HG03103 (cell line): ENCODE results near the gene SCUBE3.

Experiments used
- ATAC-seq: cut with Tn5 transposase; IDR thresholded peaks from one replicate; pipeline ENCODE4 v1.9.1; 2021; ENCODE audit warnings: low read depth; ENCODE audit not compliant: unreplicated experiment

SCUBE3 gene

DNA sequence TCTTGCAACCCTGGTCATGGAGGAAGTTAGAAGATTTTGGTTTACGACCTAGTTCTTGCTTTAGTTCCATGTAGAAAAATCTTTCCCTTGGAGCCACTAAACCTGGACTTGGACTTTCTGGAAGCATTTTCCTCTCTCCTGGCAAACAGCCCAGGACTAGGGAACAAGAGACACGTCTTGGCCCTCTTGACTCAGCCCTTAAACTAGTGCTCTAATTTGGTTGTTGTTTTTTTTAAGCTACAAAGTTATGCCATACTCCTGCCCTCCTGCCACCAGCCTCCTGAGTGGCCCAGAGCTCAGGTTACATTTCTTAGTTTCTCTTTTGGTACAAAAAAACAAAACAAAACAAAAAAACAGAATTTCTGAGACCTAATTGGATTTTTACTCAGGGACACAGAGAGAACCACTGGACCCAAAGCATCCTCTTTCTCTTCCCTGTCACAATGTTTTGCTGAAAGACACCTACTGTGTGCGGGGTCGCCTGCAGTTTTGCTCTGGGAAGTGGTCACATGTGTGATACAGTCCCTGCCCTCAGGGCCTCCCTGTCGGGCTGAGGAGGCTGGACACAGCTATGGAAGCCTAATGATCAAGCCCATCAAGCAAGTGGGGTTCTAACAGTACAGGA is 32.3 kb upstream of the SCUBE3 start:
- ATAC-seq, result no peak

DNA sequence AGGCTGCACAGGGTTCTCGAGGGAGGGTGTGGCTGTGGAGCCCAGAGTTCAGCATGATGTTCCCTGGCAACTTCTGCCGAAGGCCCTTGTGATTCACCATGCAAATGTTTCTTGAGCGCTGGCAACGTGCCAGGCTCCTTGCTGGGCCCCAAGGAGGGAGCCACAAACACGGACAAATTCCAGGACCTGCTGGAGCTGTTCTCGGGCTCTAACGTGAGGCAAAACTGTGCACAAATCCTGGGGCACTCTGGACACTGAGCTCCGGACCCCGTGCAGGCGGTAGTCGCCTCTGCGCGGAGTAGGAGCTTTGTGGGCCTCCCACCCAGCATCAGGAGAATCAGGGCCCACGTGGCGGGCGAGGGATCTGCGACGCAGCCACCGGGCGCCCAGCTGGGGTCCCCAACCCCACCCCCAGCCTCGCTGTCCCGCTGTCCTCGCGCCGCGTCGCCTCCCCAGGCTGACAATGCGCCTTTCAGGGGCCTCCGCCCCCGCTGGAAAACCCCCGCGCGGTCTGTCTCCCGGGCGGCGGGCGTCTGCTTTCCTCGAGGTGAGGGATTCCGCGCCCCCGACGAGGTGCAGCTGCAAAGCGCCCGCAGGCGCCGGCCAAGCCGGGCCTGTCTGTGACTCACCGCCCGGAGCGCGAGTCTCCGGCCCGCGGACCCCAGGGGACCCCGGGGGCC is 31.7 kb upstream of the SCUBE3 start:
- no peak for ATAC-seq

DNA sequence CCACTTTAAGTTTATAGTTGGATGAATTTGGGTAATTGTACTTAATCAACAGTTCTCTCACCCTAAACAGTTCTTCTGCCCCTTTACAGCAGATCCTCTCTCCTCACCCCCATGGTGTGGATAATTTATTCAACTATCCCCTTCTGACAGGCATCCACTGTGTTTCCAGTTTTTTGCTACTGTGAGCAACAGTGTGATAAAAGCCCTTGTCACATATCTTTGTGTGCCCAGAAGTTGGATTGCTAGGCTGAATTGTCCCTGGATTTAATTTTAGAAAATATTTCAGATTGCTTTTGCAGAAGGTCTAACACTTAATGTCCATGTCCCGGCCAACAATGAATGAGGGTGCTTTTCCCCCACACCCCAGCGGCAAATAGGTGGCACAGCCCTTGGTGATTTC is 30.5 kb upstream of the SCUBE3 start:
- no peak for ATAC-seq

DNA sequence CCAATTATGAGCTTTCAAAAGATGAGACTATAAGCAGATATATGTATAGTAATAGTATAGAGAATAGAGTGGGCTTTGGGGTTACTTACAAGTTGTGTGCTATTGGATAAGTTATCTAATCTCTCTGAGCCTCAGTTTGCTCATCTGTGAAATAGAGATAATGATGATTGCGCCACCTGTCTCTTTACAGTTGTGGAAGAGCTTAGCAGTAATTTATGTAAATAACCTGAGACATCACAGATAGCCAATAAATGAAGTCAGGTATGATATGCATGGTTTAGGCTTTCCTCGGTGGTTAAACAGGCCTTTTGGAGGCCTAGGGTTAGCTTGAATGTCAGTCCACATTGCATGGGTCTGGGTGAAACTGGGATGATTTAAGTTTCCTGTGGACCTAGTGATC is 29.8 kb upstream of the SCUBE3 start:
- ATAC-seq, result no peak

DNA sequence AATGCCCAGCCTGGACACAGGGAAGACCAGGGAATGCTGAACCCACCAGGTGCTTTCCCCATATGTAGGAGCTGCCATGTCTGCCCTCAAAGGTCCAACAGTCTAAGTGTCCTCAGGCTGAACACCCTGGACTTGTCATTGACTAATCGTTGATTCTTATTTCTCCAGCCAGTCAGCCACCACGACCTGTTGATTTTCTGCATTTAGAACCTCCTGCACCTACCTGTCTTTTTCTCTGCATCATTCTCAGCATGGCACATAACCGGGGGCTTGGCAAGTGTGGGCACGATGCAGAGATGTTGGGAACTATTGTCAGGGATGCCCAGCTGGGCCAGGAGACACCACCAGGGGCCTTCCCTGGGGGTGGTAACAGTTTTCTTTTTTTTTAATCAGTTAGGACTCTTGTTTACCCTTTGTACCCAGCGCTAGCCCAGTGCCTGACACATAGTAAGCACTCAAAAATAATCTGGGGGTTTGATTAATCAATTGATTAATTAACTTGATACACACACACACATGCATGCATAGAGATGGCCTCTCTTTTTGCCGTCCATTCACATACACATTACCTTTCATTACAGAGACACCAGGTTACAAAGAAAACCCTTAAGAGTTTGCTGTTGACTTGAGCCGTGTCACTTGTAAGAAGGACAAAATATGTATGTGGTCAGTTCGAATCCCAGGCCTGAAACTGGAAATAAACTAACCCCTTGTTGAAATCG is 29.0 kb upstream of the SCUBE3 start:
- ATAC-seq, result no peak

DNA sequence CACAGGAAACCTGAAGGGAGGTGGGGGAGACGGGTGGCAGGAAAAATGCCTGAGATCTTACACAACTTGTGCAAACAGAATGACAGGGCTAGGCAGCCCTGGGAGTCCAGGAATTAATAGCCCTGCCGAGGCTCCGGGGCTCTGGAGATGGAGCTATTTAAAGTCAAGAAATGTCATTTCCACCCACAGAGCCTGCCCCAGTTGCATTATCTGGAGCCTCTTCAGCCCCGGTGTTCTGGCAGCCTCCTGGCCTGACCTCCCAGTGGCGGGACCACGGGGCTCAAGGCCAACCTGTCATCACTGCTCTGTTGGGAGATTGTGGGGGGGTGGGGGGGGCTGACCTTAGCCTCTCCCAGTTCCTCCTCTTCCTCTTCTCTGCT is 28.5 kb upstream of the SCUBE3 start:
- ATAC-seq, result no peak

DNA sequence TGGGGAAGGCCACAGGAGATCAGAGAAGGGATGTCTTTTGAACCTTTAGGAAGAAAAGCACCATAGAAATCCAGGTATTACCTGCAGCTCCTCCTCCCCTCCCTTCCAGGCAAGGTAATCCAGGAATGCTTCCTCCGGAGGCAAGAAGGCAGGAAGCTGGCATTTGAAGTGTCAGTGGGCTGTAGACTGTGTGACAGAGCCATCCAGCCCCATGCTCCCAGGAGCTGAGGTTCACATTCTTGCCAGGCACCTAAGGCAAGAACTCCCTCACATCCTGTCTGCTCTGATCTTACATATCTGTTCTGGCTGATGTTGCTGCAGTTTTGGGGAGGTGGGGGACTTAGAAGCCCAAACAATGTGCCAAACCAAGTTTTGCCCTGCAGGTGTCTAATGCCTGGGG is 27.8 kb upstream of the SCUBE3 start:
- no peak for ATAC-seq

DNA sequence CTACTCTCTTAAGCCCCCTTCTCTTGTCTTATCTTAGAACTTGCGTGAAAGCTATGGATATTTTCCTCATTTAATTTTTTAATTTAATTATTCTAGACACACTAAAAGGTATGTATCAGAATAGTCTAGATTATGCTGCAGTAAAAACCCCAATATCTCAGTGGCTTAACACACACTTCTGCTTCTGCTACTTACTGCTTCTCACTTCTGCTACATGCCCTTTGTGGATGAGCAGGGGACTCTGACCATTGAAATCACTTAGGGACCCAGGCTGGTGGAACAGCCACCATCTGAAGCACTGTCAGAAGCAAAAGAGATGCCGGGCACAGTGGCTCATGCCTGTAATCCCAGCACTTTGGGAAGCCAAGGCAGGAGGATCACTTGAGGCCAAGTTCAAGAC is 27.2 kb upstream of the SCUBE3 start:
- ATAC-seq, result no peak

DNA sequence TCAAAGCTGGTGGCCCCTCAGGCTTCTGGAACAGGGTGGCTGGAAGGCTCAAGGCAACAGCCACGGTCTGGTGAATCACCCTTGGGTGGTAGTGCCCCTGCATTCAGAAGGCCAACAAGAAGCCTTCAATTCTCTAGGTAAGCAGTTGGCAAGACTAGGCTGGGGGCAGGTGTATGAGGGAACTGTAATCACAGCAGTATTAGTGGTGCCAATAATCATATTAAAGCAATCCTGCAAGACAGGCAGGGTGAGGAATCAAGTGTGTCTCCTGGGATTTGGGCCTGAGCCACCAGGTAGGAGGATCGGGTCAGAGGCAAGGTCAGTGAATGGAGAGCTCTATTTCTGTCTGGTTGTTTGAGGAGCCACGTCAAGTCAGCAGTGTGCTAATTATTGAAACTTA is 24.9 kb upstream of the SCUBE3 start:
- ATAC-seq, result no peak

DNA sequence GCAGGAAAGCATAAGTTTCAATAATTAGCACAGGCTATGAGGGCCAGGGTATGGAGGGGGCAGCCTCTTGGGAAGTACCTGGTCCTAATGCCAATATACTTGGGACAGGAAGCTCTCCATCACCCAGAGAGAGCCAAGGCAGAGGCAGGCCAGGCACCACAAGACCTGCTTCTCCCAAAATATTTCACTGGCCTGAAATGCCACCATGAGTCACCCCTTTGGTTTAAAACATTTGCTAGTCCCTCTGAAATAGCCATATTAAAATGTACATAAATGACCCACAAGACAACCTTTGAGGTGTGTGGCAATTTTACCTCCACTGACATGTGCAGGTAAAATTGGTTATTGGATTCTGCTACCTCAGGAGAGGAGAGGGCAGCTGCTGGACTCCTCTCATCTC is 23.4 kb upstream of the SCUBE3 start:
- no peak for ATAC-seq

DNA sequence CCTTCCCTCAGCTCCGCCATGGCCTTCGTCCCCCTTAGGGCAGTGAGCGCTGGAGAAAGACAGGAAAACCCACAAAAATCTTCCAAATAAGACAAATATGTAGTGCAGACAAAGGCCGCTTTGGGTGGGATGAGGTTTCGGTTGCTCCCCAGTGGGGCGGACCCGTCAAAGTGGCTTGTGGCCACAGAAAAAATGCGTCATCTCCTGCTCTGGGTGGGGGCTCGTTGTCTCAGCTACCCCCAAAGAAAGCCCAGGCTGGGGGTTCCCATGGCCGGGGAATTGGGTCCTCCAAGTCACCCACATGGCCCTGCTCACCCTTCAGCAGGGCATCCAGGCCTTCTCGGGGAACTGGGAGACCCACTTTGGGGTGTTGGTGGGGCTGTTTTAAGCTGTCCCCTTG is 21.9 kb upstream of the SCUBE3 start:
- ATAC-seq, result no peak

DNA sequence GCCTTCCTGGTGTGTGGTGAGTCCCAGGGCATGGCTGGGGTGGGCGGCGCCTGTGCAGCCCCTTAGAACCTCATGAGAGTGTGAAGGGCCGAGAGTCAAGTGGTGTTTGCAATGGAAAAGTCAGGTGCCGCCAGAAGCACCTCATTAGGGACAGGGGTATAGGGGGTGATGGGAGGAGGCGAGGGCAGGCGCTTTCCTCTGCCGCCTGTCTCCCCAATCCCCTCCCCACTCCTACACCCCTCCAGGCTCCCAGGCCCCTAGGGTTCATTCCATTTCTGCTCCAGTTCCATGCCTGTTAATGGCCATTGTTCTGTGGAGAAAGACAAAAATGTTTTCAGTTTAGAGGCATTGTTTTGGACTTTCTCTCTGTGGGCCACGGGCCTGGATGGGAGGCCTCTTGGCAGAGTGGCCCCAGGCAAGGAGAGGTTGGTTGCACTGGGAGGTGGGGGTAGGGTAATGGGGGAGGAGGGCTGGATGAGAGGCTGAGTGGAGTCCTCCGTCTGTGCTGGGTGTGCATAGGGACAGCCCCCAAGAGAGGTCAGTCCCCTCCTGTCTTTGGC is 21.4 kb upstream of the SCUBE3 start:
- no peak for ATAC-seq

DNA sequence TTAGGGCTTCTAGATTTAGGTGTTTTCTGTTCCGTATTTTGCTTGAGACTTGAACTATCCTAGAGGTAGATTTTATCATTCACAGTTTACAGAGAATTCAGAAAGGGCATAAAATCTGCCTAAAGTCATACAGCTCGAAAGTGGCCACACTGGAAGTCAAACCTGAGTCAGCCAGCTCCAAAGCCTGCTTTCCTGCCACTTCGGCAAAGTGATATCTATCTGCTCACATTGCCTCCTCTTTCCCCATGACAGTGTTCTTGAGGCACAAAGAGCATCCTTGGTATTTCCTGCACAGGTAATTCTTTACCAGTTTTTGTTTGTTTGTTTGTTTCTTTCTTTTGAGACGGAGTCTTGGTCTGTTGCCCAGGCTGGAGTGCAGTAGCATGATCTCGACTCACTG is 19.4 kb upstream of the SCUBE3 start:
- ATAC-seq, result no peak

DNA sequence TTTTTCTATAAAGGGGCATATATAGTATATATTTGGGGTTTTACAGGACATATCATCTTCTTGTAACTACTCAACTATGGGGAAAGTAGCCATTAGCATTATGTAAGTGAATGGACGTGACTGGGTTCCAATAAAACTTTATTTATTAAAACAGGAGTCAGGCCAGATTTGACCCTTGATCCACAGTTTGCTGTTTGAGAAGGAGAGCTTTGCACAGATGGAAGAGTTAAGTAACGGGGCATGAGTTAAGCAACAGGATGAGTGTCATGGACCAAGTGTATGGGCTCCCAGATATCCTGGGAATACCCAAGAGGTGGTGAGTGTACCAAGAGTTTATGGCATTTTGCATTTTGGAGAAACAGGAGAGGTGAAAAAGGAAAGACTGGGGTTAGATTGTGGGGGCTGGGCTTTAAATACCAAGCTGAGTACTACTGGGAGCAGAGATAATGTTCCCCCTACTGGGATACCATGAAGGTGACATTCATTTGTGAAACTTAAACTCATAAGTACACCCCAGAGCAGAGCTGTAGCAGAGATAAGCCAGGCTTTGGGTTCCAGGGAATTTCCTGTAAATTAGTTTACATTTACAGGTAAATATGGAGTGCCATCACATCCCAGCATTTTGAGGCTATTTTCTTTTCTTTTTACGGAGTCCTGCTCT is 18.5 kb upstream of the SCUBE3 start:
- no peak for ATAC-seq

DNA sequence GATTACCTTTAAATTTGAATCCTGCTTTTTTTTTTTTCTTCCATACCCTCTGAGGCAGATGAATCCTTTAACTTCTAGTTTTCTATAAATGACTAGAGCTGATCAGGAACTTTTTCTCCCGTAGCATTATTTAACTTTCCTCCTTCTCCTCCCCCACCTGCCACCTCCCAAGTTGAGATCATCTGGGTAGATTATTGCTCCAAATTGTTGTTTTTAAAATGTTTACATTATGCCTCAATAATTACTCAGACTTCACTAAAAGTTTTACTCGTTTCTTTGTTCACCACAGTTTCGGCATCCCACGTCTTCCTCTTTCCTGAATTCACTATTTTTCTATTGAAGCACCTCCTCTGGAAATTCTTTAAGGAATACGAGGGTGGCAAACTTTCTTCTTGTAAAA is 16.6 kb upstream of the SCUBE3 start:
- no peak for ATAC-seq

DNA sequence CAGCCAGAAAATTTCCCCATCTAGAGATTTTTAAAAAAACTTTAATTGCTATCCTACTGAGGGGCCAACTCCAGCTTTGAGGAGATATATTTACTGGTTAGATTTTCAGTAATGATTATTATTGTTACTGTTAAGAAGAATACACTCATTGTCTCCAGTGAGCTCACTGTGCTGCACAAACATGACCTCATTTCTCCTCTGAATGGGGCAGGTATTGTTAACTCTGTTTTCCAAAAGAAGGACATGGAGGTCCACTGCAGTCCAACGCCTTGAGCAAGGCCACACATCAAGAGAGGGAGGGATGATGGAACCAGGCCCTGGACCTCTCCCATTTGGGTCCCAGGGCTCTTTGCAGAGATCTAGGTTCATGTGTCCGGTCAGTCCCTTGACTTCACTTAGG is 13.9 kb upstream of the SCUBE3 start:
- ATAC-seq, result no peak

DNA sequence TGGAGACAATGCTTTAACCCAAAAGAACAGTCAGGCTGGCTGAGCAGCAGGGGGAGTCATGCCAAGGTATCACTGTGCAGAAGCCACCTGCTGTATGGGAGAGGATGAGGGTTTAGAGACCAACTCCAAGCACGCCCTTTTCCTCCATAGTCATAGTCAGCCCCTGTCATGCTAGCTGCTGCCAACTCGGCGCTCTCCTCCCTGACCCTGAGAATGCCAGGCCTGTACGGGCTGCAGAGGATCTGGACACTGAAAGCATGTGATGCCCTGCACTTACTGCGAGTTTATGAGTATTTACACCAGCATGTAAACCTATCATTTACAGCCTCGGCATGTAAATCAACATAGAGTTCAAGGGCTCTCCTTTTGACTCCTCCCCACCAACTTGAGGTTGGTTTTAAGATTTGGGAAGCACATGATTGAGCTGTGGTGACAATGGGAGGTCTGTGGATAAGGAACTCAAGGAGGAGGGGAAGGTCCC is 11.7 kb upstream of the SCUBE3 start:
- ATAC-seq, result no peak

DNA sequence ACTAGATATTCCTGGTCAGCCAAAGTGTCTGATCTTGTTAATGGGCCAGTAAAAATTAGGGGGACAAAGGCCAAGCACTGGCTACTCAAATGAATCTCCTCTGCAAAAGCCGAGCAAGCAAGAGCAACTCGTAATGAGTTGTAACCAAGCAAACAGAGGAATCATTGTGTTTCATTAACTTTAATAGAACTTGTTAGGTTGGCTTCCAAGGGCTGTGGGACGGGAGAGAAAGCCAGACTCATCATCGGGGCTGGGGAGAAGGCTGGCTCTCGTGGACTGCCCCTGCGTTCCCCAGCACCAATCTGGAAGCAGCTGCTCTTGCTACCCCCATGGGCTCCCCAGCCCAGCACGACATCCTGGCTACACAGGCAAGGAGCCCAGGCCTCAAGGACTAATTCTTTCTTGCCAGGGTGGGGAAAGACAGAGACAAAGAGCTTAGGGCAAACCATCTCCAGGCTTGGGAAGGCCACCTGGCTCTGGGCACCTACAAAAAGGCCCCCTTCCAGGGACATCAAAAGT is 10.5 kb upstream of the SCUBE3 start:
- no peak for ATAC-seq

DNA sequence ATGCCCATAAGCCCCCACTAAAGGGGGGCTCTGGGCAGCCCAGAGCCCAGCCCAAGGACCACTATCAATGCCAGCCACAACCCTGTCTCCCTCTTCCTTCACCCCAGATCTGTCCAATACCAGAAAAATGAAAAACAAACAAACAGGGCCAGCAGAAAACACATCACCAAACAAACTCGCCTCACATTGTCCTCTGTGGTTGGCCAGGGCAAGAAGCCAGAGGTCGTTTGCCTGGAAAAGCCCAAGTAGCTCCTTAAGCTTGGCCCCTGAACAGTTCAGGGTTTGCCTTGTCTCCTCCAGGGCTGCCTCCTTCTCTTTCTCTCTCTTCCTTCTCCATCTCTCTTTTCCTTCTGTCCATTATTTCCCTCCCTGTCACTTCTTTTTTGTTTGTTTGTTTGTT is 10.1 kb upstream of the SCUBE3 start:
- no peak for ATAC-seq

DNA sequence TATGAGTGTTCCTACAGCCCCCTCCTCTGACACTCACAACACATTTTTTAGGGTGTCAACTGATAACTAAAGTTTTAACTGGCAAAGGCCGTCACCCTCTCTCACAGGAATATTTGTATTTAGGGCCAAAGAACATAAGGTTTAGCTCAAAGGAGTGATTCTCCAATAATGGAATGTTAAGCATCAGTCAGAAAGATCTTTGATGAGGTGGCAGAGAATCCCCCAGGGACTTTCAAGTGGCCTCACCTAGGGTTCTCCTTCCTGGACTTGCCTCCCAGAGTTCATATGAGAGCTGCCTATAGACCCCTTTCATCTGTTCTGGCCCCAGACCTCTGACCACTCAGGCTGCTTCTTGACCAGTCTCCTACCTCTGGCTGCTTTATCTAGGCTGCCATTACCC is 7.4 kb upstream of the SCUBE3 start:
- no peak for ATAC-seq

DNA sequence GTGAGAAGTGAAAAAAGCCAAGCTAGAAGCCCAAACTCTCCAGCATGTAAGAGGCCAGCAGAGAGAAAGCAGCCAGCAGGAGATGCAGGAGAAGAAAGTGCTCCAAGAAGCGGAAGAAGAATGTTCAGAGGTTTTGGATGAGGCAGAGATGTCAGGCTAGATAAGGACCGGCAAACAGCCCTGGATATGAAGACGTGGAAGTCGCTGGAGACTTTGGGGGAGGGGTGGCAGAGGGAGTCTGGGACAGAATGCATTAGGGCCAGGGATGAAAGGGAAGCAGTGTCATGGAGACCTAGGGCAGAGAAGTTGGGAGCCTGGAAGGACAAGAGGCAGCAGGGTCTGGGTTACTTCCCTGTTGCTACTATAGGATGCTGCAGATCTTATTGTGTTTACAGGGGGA is 5.3 kb upstream of the SCUBE3 start:
- no peak for ATAC-seq
